Right lung (tissue), 5 donors: ENCODE data around the gene PPP1R14B. TPM values are rescaled to one million over a fixed set of nuclear protein-coding genes. Genes with fewer than 3 reads are reported as not detected.
A peak's percentile ranks its signal among the peaks of the same experiment; 100 is the strongest.

Experiments
- DNase-seq, 2 donors: peaks; one replicate each; pipeline ENCODE4 v3.0.0-alpha.2; 2013
- polyA plus RNA-seq, 5 donors: library from polyadenylated mRNA; unstranded; fragments of 120-200 nt; gene quantifications; one replicate each; pipeline versions ENCODE4 v1.2.1 to v1.2.3, GENCODE V29; 2013; ENCODE audit warnings: inconsistent platforms in 1 of 5, low replicate concordance in 1 of 5; ENCODE audit not compliant: insufficient read length in 5 of 5, insufficient read depth in 1 of 5

Gene PPP1R14B
- polyA plus RNA-seq, 5 donors, result 63.2 to 139 (median 70.0) TPM

DNA sequence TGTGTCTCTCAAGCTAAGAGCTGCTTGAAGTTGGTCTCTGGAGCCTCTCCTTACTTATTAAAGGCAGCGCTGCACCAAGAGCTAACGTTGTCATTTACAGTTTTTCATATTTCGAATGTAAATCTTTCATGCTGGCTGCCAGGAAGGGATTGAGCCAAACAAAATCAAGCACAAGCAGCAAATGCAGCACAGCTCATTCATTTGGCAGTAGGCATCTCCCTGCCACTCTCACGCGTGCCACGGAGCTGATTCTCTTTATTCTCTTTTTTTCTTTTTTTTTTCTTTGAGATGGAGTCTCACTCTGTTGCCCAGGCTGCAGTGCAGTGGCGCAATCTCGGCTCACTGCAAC lies 13.8 kb downstream of the PPP1R14B start:
- no peak for DNase-seq

DNA sequence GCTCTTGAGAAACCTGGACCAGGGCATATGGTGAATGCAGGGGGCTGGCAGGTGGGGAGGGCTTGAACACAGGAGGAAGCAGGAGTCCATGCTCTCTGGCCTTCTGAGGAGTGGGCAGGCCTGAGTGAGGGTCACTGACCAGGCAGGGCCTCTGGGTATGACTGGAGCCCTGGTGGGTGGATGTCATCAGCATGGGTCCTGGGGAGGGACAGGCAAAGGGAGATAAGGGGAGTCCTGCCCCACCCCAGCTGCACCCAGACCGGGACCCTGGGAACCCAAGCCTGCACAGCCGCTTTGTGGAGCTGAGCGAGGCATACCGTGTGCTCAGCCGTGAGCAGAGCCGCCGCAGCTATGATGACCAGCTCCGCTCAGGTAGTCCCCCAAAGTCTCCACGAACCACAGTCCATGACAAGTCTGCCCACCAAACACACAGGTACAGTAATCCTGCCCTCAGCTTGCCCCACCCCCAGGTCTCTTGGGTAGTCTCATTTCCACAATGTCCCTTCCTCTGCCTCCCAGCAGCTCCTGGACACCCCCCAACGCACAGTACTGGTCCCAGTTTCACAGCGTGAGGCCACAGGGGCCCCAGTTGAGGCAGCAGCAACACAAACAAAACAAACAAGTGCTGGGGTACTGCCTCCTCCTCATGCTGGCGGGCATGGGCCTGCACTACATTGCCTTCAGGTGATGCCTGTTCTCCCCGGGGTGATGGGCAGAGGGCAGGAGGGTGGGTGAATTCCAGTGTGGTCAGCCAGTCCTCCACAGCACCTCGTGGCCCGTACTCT lies 14.4 kb downstream of the PPP1R14B start:
- no peak for DNase-seq

DNA sequence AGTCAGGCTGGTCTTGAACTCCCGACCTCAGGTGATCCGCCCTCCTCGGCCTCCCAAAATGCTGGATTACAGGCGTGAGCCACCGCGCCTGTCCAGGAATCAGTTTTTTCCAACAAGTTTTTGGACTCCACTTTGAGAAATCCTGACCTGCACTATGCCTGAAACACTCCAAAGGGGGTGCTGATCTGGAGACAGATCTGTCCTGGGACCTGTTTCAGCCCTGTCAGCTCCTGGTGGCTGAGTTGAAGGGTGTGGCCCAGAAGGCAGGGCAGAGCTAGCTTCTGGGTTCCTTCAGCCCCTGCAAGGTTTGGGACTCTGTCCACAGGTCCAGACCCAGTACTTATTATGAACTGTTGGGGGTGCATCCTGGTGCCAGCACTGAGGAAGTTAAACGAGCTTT lies 15.2 kb downstream of the PPP1R14B start:
- DNase-seq, result no peak

- no peak for DNase-seq
These were observed 15.8 kb downstream of the PPP1R14B start for GRCh38 chr11:64230985-64231365.

DNA sequence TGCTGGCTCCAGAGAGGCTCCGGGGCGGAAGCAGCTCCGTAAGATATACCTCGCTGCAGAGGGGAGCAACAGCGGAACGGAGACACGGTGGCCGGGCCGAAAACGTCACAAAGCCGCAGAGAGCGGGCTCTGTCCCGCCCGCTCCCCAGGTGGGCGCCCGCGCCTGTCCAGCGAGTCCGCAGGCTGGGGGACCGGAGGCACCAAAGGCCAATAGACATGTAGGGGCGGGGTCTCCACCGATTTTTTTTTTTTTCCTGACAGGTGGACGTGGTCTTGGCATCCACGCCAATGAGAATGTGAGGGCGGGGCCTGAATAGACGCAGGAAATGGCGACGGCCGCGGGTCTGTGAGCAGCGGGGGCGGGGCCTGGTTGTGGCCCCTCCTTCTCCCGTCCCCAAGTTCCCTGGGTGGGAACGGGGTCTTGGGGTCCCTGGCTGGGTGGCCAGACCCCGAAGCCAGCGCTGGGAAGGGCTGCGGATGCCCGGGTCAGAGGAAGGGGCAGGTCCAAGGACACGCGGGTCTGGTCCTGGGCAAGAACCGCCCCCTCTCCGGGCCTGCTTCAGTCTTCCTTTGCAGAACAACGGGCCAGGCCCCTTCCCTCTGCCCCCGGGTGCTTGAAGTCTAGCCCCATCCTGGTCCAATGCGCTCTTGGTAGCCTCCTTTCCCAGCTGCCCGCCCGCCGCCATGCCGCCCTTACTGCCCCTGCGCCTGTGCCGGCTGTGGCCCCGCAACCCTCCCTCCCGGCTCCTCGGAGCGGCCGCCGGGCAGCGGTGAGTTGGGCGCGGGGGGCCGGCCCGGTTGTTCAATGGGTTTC lies 16.4 kb downstream of the PPP1R14B start, which contains the start of gene DNAJC4:
TSS of gene DNAJC4 (plus strand) at position 378 of the 814 bp plus-strand sequence. CDS start at position 685, 307 bp downstream.
- DNase-seq, result peak; percentile 91

DNA sequence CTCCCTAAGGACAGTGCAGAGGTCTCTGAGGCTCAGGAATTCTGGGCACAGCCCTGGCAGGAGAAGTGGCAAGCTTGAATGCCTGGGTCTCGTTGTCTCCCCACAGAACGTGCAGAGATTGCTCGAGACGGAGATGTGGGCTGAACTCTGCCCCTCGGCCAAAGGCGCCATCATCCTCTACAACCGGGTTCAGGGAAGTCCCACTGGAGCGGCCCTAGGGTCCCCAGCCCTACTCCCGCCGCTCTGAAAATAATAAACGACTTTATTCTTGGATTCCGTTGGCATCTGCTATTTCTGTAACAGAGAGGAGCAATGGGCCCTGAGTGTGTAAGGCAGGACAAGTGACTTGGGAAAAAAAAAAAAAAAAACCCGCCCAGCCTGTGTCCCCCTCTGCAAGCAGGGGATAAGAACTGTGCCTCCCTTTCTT lies 17.0 kb downstream of the PPP1R14B start:
- DNase-seq, result no peak

GRCh38 chr11:64229090-64229743 lies 17.5 kb downstream of the PPP1R14B start:
- no peak for DNase-seq

GRCh38 chr11:64227405-64227956 lies 19.3 kb downstream of the PPP1R14B start:
- no peak for DNase-seq

DNA sequence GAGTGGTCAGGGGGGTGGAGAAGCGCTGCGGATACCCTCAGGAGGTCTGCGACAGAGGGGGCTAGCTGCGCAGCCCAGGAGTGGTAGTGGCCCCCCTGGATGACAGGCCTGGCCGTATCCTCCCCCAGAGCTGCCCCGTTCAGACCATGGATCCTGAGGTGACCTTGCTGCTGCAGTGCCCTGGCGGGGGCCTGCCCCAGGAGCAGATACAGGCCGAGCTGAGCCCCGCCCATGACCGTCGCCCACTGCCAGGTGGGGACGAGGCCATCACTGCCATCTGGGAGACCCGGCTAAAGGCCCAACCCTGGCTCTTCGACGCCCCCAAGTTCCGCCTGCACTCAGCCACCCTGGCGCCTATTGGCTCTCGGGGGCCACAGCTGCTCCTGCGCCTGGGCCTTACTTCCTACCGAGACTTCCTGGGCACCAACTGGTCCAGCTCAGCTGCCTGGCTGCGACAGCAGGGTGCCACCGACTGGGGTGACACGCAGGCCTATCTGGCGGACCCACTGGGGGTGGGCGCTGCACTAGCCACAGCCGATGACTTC lies 20.2 kb downstream of the PPP1R14B start:
- DNase-seq, result no peak

- DNase-seq, result peak; percentile 83 to 85
These were observed 20.9 kb downstream of the PPP1R14B start, which contains the start of the genes NUDT22 and TRPT1 for GRCh38 chr11:64225608-64226506. TSS of gene NUDT22 (plus strand) at chr11:64226274. CDS start at chr11:64226653, 379 bp downstream. TSS of gene TRPT1 (minus strand) at chr11:64226186. CDS start at chr11:64225860, 326 bp downstream.

DNA sequence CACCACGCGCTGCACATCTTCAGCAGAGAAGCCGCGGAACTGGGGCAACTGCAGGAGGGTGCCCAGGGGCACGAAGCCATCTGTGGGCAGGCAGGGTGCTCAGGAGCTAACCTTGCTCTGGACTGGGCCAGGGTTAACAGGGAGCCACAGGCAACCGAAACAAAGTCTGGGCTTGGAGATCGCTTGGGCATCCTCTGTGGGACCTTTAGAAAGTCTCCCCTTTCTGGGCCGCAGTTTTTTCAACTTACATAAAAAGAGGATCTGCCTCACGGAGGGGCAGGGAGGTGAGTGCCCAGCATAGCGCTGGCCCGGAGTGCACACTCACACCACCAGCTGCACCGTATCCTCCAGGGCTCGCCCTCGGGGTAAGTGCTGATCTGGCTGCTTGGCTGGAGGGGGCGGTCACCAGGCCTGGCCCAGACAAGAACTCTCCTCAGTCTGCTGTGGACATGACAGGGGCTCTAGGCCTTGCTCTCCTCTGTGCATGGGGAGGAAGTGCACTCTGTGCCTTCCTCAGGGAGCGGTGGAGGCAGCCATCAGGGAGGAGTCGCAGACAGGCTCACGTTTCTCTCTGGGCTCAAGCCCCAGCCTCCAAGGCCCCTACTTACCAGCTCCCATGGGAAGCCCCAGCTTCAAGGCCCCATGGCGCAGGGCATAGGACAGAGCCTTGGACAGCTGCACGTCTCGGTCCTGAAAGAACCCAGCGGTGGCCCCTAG lies 21.7 kb downstream of the PPP1R14B start:
- no peak for DNase-seq

DNA sequence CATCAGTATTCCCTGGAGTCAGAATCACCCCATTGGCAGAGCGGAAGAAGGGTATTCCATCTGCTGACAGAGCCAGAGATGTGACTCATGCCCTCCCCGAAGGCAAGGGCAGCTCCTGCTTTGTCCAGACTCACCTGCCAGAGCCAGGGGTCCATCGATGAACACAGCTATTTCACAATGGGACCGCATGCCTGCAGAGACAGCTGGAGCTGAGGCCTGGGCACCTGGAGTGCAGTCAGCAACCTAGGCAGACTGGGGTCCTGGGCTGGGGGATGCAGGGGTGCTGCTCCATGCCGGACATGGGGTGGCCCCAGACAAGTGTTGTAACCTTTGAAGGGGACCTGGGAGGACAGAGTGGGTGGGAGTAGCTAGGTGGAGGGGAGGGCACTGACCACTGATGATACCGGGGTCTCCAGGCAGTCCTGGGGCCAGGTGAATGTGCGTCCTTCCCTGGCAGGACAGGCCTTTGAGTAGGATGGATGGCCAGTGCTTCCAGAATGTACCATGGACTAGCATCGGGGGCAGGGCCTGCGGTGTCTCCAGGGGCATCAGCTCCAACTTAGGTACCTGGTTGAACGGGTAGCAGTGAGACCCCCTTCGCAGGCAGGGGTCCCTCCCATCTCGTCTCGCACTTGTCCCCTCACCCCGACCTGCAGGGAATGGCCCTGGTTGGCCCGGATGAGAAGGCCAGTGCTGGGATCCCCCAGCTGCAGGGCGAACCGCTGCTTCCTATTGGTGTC lies 22.4 kb downstream of the PPP1R14B start:
- no peak for DNase-seq

DNA sequence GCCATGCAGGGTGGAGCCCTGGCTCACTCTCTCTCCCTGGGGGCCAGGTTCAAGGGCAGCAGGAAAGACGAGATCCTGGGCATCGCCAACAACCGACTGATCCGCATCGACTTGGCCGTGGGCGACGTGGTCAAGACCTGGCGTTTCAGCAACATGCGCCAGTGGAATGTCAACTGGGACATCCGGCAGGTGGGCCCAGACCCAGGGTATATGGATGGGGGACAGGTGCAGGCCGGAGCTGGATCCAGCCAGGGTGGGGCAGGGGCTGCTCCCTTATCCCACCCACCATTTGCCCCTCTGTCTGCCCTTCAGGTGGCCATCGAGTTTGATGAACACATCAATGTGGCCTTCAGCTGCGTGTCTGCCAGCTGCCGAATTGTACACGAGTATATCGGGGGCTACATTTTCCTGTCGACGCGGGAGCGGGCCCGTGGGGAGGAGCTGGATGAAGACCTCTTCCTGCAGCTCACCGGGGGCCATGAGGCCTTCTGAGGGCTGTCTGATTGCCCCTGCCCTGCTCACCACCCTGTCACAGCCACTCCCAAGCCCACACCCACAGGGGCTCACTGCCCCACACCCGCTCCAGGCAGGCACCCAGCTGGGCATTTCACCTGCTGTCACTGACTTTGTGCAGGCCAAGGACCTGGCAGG lies 23.6 kb downstream of the PPP1R14B start:
- DNase-seq, result no peak

DNA sequence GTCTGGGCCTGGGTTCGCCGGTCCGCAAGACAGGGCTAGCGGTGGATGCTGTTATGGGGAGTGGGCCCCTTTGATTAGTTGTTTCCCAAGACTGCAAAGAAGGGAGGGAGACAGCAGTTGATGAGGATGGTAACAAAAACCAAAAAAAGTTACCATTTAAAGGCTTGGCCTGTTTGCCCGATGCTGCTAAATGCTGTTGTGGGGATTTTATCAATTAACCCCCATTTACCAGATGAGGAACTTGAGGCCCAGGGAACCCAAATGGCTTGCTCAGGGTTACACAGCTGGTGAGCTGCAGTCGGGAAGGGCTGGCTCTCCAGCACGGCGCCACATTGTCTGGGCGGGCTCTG lies 24.1 kb downstream of the PPP1R14B start:
- DNase-seq, result no peak

GRCh38 chr11:64220798-64221197 lies 25.9 kb downstream of the PPP1R14B start:
- DNase-seq, result no peak

GRCh38 chr11:64220271-64220670 lies 26.5 kb downstream of the PPP1R14B start:
- no peak for DNase-seq

DNA sequence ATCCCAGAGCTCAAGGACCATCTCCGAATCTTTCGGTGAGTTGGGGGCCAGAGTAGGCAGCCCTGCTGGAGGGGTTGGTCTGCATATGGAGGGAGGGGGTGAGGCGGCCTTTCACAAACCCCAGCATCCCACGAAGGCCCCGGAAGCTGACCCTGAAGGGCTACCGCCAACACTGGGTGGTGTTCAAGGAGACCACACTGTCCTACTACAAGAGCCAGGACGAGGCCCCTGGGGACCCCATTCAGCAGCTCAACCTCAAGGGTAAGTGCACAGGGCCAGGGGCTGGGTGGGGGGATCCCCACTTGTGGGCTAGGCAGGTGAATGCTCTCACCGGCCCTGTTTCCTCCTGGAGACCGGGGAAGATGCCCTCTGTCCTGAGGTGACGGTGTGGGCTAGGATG lies 27.0 kb downstream of the PPP1R14B start:
- DNase-seq, result no peak

- no peak for DNase-seq
These were observed 27.4 kb downstream of the PPP1R14B start for GRCh38 chr11:64219354-64219684.
